GM21381 (cell line): ENCODE results near the gene UBE2E3.
"Not testable (repeated sequence)": the region's sequence is repeated elsewhere in the genome, so short reads cannot be mapped to it uniquely, and the experiment has no call there.

Experiments
- ATAC-seq: cut with Tn5 transposase; IDR thresholded peaks from one replicate; pipeline ENCODE4 v1.9.1; 2021; ENCODE audit warnings: mild to moderate bottlenecking, moderate library complexity; ENCODE audit not compliant: unreplicated experiment

The UBE2E3 gene

DNA sequence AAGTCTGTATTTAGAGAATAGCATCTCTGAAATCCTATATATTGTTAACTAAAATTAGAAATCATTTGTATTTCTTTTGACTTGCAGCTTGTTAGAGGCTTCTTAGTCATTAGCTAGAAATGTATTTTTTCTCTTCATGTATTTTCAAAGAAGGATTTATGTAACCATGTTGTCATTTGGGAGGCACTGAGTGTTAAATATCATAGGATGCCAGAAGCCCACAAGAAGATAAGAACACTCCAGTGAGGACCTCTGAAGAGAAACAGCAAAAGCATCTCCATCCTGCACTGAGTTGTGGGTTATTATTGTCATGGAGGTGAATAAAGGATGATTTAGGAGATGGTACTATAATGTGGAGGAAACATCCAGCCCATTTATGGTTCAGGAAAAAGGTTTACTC is 93.5 kb downstream of the UBE2E3 start:
- no peak for ATAC-seq

DNA sequence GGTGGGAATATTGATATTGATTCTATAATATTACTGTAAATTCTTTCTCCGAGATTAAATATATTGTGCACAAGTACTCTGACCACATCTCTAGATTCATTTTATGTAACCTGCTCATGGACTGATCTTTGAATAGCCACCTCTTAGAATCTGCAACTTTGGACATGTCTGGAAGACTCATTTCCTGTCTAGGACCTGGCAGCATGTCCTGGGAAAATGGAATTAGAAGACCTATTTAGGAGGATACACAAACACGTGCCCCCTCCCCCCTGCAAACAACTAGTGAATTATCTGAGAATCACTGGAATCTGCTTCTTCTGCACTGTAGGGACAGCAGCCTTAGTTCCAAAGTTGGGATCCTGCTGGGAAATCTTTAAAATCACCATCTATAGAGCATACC is 94.1 kb downstream of the UBE2E3 start:
- no peak for ATAC-seq

DNA sequence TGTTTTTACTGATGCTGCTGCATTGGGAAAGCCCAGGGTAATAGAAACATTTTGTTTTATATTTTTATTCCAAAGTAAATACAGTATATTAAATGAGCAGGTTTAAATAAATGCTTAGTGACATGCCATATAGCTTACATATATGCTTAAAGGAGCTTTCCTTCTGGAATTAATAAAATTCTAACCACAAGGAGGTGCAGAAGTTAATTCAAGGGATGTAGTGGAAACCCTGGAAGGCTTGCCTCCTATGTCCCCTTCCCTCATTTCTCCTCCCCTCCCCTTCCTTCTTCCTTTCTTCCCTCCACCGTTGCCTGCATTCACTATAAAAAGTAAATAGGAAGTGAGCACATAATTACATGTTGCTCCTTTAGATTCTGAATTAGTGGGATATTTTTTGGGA is 96.3 kb downstream of the UBE2E3 start:
- ATAC-seq: no peak

DNA sequence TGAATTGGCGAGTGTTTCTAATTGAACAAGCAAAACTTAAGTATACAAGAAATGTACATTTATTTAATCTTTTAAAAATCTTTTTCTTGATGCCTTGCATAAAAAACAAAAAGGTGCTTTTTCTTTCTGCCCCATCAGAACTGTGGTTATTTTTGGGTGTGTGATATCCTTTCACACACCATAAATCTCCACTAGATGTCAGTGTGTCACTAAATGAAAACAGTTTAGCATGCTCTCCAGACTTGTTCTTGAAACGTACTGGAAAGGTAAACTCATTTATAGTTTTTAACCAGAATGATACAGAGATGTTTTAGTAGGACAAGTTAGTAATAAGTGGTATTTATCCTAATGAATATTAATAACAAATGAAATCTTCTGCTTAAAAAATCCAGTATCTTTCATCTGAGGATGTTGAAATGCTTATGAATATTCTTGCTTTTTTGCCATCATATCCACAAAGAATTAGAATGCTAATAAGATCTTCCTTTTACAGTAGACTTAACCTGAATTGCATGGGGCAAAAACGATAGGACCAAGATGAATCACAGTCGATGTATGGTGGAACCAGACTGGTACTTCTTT is 96.8 kb downstream of the UBE2E3 start:
- ATAC-seq: peak; percentile 84

DNA sequence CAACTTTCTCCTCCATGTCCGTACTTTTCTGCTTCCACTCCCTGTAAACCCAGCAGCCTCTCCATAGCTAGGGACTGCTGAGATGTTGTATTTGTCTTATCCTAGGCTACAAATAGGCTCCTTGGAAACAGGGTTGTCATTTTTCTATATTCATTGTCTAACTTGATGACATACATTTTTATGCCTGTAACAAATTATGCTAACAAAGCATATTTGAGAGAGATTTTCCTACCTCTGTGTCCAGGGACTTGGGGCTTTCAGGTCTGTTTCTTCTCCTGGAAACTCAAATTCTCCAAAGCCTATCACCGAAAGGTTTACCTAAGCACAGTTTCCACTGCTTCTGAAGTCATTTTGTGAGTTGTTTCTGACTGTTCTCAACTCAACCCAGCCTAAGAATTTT is 102.7 kb downstream of the UBE2E3 start:
- no peak for ATAC-seq

DNA sequence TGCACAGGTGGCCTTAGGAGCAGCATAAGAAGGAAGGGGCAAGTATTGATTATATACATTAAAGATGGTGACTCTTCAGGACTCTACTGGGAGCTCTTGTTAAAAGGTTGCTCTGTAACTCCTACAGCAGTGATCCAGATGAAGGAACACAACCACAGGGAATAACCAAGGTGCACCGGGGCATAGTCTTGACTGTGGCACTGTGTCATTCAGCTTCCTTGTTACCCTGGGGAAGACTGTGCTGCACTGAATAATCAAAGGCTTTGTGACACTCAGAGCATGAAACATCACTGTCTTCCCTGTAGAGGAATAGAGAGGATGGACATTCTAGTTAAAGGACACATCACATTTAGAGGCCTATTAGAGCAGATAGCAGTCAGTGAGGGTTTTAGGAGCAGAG is 105.3 kb downstream of the UBE2E3 start:
- no peak for ATAC-seq

DNA sequence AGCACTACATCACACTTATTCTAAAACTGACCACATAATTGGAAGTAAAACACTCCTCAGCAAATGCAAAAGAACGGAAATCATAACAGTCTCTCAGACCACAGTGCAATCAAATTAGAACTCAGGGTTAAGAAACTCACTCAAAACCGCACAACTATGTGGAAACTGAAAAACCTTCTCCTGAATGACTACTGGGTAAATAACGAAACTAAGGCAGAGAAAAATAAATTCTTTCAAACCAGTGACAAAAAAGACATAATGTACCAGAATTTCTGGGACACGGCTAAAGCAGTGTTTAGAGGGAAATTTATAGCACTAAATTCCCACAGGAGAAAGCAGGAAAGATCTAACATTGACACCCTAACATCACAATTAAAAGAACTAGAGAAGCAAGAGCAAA is 111.5 kb downstream of the UBE2E3 start:
- not testable (repeated sequence) for ATAC-seq

DNA sequence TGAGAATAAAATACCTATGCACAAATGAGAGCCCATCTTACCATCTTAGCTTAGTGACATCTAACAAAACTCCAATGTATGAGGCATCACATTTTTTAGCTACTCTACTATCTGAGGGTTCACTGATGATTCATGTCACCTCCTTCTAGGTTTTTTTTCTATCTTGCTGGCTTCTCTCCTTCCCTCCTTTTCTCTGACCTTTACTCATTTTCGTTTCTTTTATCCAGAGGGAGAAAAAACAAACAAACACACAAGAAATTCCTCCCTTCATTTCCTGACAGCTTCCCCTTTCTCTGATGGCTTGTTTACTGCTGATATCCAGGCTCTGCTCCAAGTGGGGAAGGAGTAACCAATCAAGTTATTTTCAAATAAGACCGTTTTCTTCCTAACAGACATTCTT is 115.1 kb downstream of the UBE2E3 start:
- ATAC-seq: no peak

DNA sequence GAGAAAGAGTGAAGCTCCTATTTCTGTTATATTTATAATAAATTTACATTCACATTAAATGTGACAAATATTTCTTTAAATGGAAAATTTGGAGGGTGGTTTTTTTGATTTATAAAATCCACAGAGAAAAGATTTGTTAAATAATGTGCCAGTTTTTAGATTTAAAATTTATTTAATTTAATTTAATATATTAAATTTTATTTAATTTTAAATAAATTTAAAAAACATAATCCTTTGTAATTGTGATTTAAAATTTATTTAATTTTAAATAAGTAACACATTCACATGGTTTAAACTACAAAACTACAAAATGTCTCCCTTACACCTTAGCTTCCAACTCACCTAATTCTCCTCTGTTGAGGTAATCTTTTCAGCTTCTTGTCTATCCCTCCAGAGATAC is 123.3 kb downstream of the UBE2E3 start:
- no peak for ATAC-seq

DNA sequence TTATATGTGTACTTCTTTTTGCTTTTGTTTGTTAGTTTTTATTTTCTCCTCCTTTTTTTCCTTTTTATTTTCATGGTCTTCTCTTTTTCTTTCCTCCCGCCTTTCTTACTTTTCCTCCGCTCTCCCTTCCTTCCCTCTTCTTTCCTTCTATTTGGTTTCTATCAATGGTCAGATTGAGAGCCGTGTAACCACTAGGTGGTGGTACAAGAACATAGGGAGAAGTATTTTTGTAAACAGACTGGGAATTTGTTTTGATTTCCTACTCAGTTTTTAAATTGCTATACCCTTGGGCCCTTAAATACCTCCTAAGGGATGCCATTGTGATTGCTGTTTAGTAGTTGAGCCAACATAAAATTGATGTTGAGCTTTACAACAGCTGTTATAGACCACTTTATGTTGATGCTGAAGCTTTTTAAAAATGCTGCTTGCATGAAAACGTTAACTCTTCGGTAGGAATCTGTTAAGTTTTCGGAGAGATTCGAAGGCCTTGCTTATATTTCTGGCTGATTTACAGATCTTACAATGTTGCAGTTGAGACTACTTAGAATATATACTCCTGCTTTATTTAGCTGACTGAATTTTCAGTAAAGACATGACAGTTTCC is 124.2 kb downstream of the UBE2E3 start:
- no peak for ATAC-seq

DNA sequence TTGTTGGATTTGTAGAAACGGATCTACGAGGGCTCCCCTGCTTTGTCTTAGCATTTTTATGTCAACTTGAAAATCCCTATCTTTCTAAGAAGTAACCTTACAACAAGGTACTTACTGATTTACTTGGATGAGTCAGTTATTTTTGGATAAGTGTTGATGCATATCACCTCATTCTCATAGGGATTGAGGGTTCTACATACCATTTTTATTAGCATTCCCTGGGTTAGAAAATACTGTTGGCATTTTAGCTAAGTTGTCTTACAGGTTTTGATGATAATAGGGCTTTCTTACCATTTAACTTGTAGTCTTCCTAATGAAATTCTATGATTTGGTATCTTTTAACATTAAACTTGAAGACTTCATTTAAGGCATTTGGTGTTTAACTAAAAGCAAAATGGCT is 125.2 kb downstream of the UBE2E3 start:
- ATAC-seq: no peak

DNA sequence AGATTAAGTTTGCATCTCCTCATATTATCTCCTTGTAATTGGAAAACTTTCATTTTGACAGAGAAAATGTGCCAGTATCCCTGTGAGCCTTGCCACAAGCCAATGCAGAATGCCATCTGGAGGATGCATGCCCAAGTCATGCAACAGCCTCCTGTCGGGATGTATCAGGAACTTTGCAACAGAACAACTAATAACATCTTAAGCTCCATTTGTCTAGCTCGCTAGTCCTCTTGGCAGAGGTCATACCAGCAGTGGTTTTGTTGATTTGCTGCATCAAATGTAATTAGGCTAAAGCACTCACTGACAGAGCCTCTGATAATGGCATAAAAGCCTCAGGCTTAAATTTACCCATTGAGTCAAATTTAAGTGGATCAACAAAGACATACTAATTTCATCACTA is 125.8 kb downstream of the UBE2E3 start:
- no peak for ATAC-seq

DNA sequence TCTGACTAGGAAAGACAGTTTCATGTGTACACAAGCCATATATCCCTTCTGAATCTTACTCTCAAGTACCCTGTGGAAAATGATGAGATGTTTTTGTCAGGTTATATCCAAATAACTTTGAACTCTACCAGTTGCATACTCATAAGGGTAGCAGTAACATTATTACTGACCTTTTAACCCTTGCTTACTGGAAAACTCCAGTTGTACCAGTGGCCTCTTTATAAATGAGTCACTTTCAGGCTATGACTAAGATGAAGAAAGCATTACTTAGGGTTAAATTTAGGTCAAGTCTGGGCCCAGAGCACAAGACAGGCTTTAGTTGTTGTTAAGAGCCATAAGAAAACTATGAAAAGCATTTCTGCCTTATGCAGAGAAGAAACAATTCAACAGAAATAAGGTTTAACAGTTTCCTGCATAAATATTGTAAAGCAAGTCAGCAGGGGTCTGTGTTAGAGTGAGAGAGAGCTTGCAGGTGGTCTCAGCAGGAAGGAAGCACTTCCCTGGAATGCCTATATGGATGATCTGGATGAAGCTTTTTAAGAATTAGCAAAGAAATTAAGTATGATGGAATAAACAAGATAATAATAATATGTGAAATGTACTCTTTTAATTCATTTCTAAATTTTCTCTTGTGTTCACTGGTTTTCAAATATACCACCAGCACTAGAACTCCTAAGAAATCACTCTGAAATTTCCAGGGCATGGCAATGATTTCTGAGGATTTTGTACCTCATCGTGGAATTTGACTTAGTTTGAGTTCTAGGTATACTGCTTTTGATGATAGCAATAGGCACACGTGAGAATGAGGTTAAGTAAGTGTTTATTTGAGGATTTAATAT is 126.6 kb downstream of the UBE2E3 start:
- peak; percentile 98 for ATAC-seq

DNA sequence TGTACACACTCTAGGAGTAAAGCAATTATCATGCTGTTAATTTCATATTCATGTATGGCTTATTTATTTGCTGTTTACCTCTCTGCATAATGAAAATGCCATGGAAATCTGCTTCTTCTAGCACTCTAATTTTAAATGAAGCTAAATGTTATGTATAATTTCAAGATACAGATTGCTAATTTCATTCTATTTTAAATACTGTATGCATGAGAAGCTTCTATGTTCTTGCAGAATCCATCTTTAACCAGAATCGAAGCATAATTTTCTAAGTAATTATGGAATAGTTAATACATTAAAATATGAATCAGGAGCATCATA is 127.2 kb downstream of the UBE2E3 start:
- ATAC-seq: no peak

DNA sequence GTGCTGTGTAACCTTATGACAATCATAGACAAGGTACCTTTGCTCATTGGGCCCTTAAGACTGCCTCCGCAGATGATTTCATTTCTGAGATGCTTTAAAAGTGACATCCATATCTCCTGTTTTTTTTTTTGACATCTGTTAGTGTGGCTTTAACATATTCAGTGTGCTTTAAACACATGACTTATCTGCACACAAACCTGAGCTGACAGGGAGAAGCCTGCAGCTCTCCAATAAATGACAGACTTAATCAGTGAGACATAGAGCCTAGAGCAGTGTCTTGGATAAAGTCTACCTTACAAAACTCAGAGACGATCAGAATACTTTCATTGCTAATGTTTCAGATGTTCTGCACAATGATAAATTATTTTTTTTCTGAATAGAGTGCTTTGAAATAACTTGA is 130.7 kb downstream of the UBE2E3 start:
- ATAC-seq: no peak

DNA sequence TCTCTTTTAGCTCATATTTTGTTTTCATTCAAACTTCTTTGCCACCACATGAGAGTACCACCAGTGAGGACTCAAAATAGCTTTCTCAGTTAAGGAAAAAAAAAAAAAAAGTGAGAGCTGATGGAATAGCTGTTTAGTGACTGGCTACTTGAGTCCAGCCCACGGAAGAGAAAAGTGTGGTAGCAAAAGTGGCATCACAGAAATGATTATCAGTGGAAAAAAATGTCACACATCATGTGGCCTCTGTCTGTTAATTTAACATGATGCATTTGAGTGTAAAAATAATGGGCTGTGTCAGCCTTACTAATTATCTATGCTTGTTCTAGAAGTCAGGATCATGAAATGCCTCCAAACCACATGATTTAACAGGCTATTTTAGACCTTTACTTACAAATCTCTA is 132.5 kb downstream of the UBE2E3 start:
- ATAC-seq: no peak
